HG03378 (cell line): ENCODE data around the gene ERN2.
"Not testable (repeated sequence)": the region's sequence is repeated elsewhere in the genome, so short reads cannot be mapped to it uniquely, and the experiment has no call there.

Experiments
- ATAC-seq: cut with Tn5 transposase; IDR thresholded peaks from one replicate; pipeline ENCODE4 v1.9.1; 2021; ENCODE audit warnings: mild to moderate bottlenecking, moderate library complexity; ENCODE audit not compliant: unreplicated experiment

The ERN2 gene

GRCh38 chr16:23722613-23723240, 9.7 kb upstream of the ERN2 start:
- not testable (repeated sequence) for ATAC-seq

- ATAC-seq, result no peak
These were observed 3.5 kb upstream of the ERN2 start for GRCh38 chr16:23716484-23716883.

- ATAC-seq, result no peak
These were observed 1.2 kb downstream of the ERN2 start for GRCh38 chr16:23711785-23712184.

- no peak for ATAC-seq
These were observed 2.5 kb downstream of the ERN2 start for GRCh38 chr16:23710504-23710903.

- ATAC-seq, result no peak
These were observed 3.0 kb downstream of the ERN2 start for GRCh38 chr16:23710008-23710407.

- ATAC-seq, result no peak
These were observed 3.5 kb downstream of the ERN2 start for GRCh38 chr16:23709536-23709935.

GRCh38 chr16:23706439-23706838, 6.6 kb downstream of the ERN2 start:
- ATAC-seq, result no peak

GRCh38 chr16:23705517-23705902, 7.5 kb downstream of the ERN2 start:
- no peak for ATAC-seq

- no peak for ATAC-seq
These were observed 8.1 kb downstream of the ERN2 start for GRCh38 chr16:23704772-23705516.

- ATAC-seq, result no peak
These were observed 10.1 kb downstream of the ERN2 start for GRCh38 chr16:23702951-23703350.

GRCh38 chr16:23701045-23701444, 12.0 kb downstream of the ERN2 start:
- ATAC-seq, result no peak

GRCh38 chr16:23700509-23700908, 12.5 kb downstream of the ERN2 start:
- ATAC-seq, result no peak

- ATAC-seq, result no peak
These were observed 12.9 kb downstream of the ERN2 start for GRCh38 chr16:23700093-23700492.

GRCh38 chr16:23699100-23699499, 13.9 kb downstream of the ERN2 start:
- no peak for ATAC-seq

- ATAC-seq, result no peak
These were observed 17.3 kb downstream of the ERN2 start for GRCh38 chr16:23695756-23696155.

- no peak for ATAC-seq
These were observed 18.2 kb downstream of the ERN2 start for GRCh38 chr16:23694644-23695373.

GRCh38 chr16:23694265-23694643, 18.8 kb downstream of the ERN2 start:
- ATAC-seq, result no peak

- ATAC-seq, result no peak
These were observed 20.7 kb downstream of the ERN2 start for GRCh38 chr16:23692190-23692837.

- ATAC-seq, result no peak
These were observed 21.4 kb downstream of the ERN2 start for GRCh38 chr16:23691483-23692189.

GRCh38 chr16:23690771-23691482, 22.1 kb downstream of the ERN2 start:
- no peak for ATAC-seq
